Embryonic facial prominence (tissue), 1 donor: Measurements from ENCODE around the gene OR2T35.

ENCODE experiments used
- DNase-seq: peaks from one replicate; pipeline ENCODE4 v3.0.0-alpha.2; 2016; ENCODE audit errors: extremely low spot score

Gene OR2T35

DNA sequence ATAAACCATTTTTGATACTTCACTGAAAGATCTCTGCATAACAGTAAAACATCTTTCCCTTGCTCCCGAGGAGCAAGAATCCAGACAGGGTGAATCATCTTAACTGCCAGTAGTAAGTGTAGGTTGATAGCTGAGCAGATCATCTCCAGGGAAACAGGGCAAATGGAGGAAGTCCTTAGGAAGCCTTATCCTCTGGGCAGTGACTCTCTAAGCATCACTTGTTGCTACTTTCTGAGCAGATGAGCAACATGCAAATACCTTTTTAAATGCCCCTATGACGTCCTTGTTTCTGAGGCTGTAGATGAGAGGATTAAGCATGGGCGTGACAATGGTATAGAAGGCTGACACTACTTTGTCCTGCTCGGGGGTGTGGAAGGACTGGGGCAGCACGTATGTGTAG is 19.1 kb downstream of the OR2T35 start:
- DNase-seq, result no peak

DNA sequence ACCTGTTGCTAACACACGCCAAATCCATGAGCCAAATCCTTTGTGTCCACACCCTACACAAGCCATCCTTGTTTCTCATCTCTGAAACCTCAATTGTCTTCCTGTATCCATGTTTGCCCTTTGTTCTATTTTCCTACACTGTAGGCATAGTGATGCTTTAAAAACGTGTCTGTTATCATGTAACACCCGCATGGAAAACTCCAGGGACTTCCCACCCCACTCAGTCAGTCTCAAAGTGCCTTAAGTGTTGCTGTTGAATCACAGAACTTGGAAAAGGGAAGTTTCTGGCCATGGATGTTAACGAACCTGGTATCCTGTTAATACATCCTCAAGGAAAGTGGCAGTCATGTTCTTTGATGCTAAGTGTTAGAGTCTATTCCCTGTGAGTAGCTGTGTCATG is 19.9 kb downstream of the OR2T35 start:
- DNase-seq, result no peak

- DNase-seq, result no peak
These were observed 22.5 kb downstream of the OR2T35 start for GRCh38 chr1:248622570-248623001.

DNA sequence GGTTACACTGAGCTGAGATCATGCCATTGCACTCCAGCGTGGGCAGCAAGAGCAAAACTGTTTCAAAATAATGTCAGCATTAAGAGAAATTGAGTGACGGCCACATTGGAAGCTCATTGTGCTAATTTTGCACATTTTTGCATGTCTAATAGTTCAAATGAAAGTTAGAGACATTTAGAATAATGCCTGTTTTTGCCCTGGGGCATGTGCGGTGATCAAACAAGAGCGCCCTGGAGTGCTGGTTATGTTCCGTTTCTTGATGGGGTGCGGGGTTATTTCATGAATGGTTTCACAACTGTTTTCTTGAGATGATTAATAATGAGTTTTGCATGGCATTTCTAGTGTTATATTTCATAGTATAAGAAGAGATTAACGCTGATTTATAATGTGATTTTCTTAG is 23.3 kb downstream of the OR2T35 start:
- no peak for DNase-seq

- no peak for DNase-seq
These were observed 26.2 kb downstream of the OR2T35 start for GRCh38 chr1:248618878-248619277.

DNA sequence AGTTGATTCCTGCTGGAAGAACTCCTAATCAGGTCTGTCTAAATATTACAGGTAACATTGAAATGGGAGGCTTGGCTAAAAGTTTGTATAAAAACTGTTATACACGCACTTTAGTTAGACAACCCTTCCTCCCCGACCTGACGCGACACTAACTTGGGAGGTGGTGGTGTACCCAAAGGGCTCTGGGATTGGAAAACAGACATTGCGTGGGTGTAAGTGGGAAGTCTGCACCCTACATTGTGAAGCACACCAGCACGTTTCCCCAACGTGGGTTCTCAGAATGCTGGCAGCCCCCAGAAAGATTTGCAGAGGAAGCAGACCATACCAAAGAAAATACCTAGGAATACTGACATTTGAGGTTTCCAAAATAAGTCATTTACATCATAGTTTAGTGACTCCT is 27.0 kb downstream of the OR2T35 start:
- DNase-seq, result no peak

DNA sequence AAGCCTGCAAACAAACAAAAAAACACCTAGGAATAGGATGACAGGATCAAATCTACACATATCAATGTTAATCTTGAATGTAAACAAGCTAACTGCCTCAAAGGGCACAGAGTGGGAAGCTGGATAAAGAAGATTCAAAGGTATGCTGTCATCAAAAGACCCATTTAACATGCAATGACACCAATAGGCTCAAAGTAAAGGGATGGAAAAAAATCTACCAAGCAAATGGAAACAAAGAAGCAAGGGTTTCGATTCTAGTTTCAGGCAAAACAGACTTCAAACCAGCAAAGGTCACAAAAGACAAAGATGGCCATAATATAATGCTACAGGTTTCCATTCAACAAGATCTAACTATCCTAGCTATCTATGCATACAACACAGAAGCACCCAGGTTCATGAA is 31.3 kb downstream of the OR2T35 start:
- DNase-seq, result no peak

DNA sequence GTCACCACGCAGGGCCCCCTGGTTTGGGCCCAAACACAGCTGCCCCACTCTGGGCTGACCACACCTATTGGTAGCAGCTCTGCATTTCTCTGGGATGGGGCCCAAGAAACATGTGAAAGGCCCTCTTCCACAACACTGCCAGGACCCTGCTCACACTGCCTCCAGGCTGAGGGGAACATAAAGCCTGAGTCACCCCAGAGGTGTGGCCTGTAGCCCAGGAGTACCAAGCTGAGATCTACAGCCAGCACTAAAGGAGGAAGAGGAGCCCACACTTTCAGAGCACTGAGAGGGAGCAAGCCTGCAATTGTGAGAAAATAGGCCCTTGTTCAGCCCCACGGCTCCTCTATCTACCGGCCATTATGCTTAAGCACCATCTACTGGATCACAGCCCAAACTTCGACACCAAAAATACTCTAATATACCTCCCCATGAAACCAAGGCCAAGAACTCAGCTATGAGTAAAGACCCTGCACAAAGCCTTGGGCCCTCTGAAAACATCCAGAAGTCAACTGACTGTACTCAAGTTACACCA is 33.1 kb downstream of the OR2T35 start:
- DNase-seq, result no peak

DNA sequence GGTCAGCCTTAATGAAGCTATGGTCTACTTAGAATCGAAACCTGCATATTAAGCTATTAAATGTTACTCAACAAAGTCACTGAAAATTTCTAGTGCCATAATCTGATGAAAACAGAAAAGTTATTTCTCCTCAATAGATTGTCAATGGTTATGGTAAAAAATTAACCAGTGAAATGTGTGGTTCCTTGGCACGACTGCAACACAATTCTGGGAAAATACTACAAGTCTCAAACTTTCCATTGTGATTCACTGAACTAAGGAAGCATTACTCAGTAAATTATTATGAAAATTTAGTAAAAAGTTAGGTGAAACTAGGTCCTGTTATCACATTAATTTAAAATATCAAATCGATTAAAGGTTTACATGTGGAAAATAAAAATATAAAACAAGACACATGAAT is 34.8 kb downstream of the OR2T35 start:
- DNase-seq, result no peak

GRCh38 chr1:248599396-248599795 is 45.7 kb downstream of the OR2T35 start:
- no peak for DNase-seq

DNA sequence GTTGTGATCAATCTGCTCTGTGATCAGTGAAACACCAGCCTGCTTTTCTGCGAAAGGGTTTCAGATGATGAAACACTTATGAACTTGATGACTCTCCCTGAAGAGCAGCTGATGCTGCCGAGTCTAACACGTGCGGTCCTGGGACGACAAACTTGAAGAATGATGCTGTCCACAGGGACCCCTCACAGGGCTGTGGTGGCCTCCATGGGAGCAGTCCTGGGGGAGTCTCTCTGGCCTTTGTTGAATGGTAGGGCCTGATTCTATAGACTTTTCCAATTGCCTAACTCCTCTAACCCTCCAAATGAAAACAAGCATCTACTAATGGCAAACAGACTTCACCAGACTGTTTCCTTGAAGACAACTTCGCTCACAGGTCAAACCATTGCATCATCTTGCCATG is 47.5 kb downstream of the OR2T35 start, which contains the start of gene OR2T10:
Gene OR2T10, minus strand, starts transcription at position 112 of the 400 bp plus-strand sequence. CDS start 3,932 bp downstream, outside the sequence.
- no peak for DNase-seq

DNA sequence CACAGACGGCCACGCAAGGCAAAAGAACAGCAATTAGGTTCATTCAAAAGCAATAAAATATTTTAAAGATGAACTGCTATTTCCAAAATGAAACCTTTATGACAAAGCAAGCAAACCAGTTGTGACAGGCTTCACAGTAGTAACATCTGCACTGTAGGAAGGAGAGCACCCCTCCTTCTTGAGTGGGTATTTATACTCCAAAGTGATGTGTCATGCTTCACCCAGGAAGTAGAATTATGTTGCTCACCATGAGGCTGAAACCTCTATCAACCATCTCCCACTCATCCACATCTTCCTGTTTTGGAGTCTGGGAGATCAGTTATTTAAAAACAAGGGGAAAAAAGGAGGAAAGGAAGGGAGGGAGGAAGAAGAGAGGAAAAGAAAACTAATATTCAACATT is 48.5 kb downstream of the OR2T35 start:
- DNase-seq, result no peak

- DNase-seq, result no peak
These were observed 51.9 kb downstream of the OR2T35 start for GRCh38 chr1:248593226-248593625.

GRCh38 chr1:248592655-248593054 is 52.4 kb downstream of the OR2T35 start:
- no peak for DNase-seq

- DNase-seq, result no peak
These were observed 55.0 kb downstream of the OR2T35 start for GRCh38 chr1:248590055-248590454.

- no peak for DNase-seq
These were observed 55.7 kb downstream of the OR2T35 start for GRCh38 chr1:248589334-248589733.
